Peyer's patch (tissue), 4 donors: ENCODE results near the gene TUFT1.

Source experiments
- CTCF ChIP-seq, 6 experiments: fragments of 450-650 bp in 4 of 6; fragments of 200-600 bp in 2 of 6; sonication (generic) in 1 of 6; IDR thresholded peaks; one replicate each; pipeline ENCODE4 v1.5.1; 2017 to 2019; ENCODE audit warnings: antibody characterized with exemption in 6 of 6, mild to moderate bottlenecking in 3 of 6, moderate library complexity in 1 of 6
- POLR2A ChIP-seq, 2 donors: fragments of 450-650 bp; IDR thresholded peaks; one replicate each; pipeline ENCODE4 v1.5.1; 2017; ENCODE audit warnings: antibody characterized with exemption in 2 of 2, mild to moderate bottlenecking in 2 of 2, moderate library complexity in 2 of 2

DNA sequence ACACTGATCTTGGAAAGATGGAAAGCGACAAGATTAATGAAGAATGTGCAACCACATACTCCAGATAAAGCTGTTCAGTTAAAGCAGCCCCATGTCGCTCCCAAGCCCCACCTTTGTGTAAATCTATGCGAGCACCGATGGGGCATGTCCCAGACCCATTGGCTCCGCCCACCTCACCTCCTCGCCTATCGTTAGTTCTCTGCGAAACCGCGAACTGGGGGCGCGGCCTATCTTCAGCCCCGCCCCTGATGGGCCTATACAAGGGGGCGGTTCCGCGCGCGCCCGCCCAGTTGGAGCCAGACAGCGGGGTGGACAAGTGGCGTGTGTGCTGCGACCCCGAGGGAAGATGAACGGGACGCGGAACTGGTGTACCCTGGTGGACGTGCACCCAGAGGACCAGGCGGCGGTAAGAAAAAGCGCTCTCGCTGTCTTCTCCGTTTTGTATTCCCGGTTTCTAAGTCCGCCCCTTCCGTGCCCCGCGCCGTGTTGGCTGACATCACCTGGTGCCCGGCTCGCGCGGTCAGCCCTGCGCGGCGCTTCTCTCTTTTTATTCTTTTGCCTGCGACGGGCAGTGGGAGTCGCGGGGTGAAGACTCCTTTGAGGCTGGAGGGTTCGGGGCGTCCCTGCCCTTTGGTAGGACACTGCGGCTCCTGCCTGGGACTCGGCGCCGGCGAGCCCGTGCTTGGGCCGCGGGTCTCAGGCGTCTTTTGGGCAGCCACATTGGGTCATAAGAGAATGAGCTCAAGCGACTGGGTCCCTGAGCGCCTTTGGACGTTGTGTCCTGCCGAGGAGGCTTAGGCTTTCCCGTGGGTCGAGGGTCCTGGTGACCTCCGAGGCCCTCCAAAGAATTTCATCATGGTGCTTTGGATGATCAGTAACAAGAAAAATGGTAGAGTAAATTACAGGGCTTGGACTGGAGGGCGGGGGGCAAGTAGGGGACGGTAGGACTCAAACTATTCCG, at the start of gene TUFT1:
- TF ChIP-seq CTCF (IDR thresholded peaks at IDR 0.05) (no peak), POLR2A (IDR thresholded peaks at IDR 0.05) (peak; percentile 82 to 96)
